G401.6 (cell line): ENCODE data around the gene FMO5.
"Not testable (repeated sequence)": the region's sequence is repeated elsewhere in the genome, so short reads cannot be mapped to it uniquely, and the experiment has no call there.

Experiments used
- FAIRE-seq: peaks from 2 replicates; lab custom pipeline; 2012; peaks lifted over from hg19 to GRCh38; lab: Jason Lieb, UNC

Gene FMO5, protein sequence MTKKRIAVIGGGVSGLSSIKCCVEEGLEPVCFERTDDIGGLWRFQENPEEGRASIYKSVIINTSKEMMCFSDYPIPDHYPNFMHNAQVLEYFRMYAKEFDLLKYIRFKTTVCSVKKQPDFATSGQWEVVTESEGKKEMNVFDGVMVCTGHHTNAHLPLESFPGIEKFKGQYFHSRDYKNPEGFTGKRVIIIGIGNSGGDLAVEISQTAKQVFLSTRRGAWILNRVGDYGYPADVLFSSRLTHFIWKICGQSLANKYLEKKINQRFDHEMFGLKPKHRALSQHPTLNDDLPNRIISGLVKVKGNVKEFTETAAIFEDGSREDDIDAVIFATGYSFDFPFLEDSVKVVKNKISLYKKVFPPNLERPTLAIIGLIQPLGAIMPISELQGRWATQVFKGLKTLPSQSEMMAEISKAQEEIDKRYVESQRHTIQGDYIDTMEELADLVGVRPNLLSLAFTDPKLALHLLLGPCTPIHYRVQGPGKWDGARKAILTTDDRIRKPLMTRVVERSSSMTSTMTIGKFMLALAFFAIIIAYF

DNA sequence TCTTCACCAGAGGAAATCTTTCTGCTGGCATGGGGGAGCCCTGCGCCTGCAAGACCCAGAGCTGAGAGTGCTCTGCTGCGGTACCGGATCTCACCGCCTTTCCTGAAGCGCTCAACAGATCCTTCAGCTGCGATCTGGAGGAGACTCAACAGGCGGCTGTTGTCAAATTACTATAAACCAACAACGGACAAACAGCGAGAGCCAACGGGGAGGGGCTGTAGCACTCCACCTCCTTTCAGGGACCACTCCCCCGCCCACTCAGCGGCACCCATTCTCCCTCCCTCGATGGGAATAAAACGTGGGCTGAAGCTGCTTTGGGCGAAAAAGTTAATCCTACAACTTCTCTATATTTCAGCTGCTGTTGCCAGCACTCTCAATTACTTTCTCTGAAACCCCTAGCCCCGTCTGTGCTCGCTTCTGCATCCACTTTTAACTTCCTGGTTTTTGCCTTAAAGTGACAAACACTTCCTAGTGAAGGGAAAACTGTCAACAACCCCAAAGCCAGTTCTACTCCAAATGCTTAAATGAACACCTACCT, at the start of gene FMO5:
Gene FMO5, minus strand, starts transcription at position 147 of the 538 bp plus-strand sequence. CDS start 310 bp downstream, outside the sequence.
- FAIRE-seq: no peak

DNA sequence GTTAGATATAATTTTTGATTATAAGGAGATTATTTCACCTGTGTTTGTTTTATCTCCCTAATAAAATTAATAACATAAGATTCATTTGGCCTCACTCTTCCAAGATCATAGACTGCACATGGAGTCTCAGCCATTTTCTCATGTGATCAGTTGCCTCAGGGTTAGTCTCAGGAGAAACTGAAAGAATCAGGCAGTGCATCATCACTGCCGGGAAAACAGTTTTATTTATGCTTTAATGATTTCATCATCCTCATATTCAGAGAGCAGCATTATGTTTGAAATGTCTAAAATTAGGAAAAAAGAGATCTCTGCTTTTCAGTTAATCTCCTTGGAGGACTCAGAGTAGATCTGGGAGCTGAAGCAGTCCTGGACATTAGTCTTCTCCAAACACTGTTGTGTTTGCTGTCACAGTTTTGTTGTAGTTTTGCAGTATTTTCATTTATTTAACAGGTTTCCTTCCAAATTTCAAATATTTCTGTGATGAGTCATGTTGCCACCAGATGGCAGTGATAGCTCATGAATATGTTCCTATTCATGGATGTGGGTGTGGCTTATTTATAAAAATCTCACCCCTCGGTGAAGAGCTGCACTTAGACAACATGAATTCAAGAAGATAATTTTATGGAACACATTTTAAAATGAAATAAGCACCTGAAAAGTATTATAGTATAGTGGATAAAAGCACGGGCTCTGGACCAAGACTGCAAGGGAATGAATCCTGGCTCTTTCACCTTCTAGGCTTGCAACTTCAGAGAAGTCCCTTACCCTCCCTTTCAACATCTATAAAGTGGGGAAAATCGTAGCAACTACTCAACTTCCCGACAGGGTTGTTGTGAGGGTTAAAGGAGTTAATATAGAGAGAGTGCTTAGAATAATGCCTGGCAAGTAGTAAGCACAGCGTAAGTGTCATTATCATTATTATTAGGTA, 48.5 kb upstream of the FMO5 start:
- no peak for FAIRE-seq

DNA sequence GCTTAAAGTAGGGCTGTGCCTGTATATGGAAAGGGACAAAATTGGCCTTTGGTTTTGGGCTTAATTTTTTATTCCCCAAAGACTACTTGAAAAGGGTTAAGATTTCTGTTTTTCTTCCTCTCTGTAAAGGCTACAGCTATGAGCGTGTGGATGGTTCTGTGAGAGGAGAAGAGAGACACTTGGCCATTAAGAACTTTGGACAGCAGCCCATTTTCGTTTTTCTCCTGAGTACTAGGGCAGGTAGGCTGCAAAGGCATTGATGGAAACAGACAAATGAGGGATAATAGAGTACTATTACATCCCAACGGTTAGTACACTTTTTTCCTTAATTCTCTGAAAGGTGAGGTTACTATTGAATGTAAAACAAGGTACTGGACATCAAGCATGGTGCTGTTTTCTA, 46.9 kb upstream of the FMO5 start:
- no peak for FAIRE-seq

DNA sequence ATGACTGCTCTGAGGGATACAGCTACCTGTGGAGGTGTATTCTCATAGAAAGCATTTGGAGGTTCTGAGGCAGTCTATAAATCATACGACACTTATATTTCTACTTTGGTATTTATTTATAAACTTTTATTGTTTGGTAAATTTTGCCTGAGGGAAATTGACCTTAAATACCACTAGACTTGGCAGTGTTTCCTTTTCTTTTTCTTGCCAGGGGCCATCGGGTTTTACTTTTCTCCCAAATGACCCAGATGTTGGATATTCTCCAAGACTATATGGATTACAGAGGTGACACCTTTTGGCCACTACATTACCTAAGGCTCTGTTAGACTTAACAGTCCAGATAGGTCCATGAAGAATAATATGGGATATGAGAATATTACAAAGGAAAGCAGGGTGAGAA, 45.6 kb upstream of the FMO5 start:
- no peak for FAIRE-seq

DNA sequence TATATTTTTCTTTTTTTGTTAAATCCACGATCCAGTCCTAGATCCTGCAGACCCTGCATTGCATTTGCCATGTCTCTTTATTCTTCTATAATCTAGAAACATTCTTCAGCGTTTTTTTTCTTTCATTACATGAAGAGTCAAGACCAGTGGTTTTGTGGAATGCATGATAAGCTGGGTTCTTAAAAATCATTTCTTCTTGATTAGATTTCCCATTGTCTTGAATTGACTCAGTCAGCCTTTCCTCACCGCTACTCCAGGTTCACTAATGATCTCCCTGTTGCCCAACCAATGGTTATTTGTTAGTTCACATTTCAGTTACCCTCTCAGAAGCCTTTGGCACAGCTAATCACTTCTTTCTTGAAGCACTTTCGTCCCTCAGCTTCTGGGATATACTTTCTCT, 42.6 kb upstream of the FMO5 start:
- no peak for FAIRE-seq

DNA sequence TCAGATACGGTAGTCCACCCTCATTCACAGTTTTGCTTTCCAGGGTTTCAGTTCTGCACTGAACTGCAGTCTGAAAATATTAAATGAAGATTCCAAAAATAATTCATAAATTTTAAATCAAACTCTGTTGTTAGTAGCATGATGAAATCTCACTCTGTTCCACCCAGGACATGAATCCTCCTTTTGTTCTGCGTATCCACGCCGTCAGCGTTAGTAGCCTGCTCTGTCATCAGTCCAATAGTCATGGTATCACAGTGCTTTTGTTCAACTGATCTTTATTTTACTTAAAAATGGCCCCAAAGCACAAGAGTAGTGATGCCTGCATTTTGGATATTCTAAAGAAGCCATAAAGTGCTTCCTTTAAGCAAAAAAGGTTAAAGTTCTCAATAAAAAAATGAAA, 41.2 kb upstream of the FMO5 start:
- FAIRE-seq: no peak

DNA sequence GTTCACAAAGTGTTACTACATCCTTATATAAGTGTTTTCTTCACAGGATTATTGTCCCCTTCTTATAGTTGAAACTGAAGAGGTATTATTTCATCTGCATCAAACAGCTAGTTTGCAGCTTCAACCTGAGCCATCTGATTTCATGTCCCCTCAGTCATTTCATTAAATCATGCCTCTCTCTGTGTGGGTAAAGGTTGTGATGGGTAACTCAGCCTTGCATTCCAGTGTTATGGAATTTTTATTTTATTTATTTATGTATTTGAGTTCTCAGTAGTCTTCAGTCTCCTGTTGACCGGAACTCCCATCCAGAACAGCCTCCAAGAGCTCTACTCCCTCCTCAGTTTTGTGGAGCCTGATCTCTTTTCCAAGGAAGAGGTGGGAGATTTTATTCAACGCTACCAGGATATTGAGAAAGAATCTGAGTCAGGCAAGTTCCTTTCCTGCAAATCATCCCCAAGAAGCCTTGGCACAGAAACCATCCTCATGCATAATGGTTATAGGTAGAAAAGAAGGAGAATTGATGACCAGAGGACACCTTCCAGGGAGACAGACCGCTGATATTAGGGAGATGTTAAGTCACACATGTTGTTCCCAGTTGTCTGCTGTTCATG, 39.1 kb upstream of the FMO5 start:
- FAIRE-seq: no peak

DNA sequence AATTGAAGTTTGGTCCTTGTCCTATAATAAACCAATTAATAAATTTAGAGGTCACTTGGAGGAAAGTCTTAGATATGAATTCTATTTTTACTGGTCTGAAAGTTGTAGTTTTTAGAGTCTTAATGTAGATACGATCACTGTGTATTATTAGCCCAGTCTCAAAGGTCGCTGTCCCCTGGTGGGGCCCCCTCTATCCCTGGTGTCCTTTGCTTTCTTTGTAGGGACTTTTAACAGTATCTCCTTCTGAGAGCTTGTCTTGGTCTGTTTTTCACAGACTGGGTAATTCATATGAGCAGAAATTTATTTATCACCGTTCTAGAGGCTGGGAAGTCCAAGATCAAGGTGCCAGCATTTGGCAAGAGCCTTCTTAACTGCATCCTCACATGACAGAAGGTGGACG, 35.8 kb upstream of the FMO5 start:
- FAIRE-seq: no peak

DNA sequence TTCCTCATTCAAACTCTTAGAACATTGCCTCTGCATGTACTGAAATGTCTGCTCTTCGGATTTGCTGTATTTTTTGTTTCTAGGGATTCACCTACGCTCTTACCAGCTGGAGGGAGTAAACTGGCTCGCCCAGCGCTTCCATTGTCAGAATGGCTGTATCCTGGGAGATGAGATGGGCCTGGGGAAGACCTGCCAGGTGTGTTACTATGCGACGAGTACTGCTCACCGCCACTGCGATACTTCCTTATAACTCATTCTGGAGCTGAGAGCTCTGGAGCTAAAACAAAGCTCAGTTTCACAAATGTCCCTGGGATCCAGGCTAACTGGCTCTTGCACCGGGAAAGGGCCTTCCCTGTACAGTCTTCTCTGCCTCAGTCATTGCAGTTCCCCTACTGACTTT, 27.4 kb upstream of the FMO5 start:
- FAIRE-seq: no peak

DNA sequence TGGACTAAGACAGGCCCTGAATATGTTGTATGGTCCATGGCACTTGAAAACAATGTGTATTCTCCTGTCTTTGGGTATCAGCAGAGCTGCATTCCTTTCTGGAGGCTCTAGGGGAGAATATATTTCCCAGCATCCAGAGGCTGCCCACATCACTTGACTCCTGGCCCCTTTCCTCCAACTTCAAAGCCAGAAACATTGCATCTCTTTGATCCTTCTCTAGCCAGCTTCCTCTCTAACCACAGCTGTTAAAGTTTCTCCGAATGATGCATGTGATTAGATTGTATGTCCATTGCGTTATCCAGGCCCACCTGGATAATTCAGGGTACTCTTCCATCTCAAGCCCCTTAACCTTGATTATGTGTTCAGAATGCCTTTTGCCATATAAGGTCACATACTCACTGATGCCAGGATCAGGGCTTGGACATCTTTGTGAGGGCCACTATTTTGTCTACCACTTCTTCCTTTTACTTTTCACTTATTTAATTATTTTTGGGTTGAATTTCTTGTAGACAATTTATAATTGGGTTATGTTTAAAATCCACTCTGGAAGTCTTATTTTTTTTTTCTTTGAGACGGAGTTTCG, 22.6 kb upstream of the FMO5 start:
- no peak for FAIRE-seq

DNA sequence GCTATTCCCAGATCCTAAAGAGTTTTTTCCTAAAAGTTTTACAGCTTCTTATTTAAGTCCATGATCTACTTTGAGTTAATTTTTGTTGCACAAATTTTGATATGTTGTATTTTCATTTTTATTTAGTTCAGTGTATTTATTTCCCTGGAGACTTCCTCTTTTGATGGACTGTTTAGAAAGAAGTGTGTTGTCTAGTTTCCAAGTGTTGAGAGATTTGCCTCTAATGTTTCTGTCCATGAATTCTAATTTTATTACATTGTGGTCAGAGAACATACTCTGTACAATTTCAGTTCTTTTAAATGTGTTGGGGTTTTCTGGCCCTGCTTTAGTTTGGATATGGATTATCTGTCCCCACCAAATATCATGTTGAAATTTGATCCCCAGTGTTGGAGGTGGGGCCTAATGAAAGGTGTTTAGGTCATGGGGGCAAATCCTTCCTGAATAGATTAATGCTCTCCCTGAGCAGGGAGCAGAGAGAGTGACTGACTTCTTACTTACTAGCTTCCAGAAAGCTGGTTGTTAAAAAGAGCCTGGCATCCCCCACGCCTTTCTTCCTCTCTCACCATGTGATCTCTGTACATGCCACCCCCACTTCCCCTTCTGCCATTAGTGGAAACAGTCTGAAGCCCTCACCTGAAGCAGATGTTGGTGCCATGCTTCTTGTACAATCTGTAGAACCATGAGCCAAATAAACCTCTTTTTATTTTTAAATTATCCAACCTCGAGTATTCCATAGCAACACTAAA, 21.9 kb upstream of the FMO5 start:
- no peak for FAIRE-seq

DNA sequence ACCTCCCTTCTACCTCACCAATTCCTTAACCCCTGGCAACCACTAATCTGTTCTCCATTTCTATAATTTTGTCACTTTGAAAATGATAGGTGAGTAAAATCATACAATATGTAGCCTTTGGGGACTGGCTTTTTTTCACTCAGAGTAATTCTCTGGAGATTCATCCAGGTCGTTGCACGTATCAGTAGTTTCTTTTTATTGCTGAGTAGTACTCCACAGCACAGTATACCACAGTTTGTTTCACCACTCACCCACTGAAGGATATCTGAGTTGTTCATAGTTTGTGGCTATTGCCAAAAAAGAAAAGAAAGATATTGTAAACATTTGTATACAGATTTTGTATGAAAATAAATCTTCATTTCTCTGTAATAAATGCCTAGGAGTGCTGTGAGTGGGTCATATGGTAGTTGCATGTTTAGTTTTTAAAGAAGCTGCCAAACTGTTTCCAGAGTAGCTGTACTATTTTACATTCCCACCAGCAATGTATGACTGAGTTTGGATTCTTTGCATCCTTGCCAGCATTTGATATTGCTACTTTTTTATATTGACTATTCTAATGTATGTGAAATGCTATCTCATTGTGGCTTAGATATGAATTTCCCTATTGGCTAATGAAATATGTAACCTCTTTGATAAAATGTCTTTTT, 21.0 kb upstream of the FMO5 start:
- no peak for FAIRE-seq

DNA sequence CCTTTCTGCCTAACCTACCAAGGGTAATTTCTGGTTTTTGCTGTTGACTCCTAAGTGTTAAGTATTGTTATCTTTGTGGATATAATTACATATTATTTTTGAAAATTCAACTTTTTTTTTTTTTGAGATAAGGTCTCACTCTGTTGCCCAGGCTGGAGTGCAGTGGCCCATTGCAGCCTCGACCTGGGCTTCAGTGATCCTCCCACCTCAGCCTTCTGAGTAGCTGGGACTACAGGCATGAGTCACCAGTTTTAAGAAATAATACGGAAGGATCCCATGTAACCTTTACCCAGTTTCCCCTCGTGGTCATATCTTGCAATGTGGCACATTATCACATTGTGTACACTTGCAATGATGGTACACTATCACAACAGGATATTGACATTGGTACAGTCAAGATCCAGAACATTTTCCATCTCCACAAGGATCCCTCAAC, 20.5 kb upstream of the FMO5 start:
- no peak for FAIRE-seq

DNA sequence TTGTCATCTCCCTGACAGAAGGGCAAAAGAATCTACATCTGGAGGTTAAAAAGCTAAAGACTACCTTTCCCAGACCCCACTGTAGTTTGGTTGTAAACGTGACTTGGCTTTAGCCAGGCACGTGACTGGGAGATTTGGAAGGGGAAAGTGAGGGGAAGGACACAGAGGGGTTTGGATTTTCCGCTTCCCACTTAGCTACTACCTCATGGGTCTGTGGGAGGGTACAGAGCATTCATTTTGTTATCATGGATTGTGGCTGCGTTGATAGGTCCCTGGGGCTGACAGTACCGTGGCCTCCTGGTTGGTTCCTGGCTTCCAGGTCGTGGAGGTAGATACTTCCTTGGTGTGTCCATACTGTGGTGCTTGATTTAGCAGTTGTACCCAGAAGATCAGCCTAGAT, 20.0 kb upstream of the FMO5 start:
- FAIRE-seq: no peak

DNA sequence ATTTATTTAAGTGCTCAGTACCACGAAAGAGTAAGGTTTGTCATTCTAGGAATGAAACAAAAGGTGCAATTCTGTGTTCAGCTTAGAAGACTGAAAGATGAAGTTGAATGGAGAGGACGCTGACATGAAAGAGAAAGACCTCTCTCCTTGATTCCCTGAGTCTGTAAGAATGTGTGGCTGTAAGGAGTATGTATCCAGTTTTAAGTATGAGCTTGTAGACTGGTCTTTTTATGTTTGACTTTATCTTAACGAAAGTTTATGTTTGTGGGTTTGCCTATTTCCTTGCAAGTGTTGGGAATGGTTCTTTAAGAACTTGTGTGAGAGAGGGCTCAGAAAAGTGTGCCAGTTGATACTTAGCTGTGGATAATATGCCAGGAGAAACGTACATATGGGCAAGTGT, 18.7 kb upstream of the FMO5 start:
- no peak for FAIRE-seq

DNA sequence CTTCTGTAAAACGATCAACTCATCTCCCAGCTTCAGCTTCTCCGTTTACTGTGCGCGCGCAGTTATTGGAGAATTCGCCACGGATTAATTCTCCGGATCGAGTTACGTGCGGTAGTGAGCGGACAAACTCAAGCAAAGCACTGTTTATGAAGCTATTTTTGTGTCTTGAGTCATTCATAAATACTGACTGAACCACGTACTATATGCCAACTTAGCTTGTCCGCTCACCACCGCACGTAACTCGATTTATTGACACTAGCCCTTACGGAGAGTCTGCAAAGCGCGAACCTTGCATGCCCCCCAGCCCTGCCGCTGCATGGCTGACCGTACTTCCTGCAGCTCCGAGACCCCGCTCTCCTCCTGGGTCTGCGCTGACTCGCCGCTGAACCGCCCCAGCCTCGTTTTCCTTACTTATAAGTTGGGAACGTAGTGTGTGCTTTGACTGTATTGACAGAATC, 18.1 kb upstream of the FMO5 start:
- no peak for FAIRE-seq

DNA sequence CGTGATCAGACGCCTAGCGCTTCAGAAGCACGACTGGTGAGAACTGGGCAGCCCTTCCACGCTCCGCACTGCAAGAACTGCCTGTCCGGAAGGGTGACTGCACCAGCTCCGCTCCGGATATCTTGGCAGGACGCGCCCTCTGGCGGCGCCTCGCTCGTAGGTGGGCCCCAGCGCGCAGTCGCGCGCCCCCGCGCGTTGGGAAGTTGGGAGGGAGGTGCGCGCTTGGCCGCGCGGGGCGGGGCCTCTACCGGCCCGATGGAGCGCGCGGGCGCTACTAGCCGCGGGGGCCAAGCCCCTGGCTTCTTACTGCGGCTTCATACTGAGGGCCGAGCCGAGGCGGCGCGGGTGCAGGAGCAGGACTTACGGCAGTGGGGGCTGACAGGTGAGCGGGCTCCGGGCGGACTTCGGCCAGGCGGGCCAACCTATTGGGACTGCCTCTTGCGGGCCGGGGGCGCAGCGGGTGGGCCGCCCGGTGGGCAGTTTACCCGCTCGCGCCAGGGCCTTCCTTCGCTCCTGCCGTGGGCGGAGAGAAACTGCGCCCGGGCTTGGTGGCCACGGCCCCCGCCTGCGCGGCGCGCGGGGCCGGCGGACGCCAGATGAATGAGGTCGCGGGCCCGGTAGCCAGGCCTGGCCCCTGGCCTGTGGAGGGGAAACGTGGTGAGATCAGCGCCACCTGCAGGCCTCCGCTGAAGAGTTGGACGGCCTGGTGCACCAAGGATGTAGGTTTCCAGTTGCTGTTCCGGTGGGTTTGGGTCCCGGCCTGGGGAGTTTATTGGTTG, 17.5 kb upstream of the FMO5 start, which contains the start of gene CHD1L:
Gene CHD1L, plus strand, starts transcription at position 236 of the 779 bp plus-strand sequence. Its CDS starts 20 bp downstream, at position 256.
- FAIRE-seq: no peak

DNA sequence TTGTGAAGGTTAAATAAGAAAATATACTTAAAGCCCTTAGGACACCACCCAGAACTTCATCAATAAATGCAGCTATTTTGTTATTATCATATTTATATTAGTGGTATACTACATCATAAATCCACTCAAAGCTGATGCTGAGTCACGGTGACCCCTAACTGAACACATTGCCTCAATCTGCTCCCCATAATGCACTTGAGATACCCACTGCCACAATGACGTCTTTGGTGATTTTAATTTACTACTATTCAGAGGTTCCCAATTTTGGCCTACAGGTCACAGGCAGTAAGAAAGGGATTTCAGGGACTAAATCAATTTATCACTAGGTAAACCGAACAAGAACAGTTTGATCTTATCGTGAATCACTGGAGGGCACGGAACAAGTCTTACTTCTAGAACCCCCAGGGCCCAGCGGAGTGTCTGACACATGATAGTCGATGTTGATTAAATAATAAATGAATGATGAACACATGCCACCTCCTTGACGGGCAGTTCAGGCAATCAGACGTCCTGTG, 16.9 kb upstream of the FMO5 start:
- FAIRE-seq: no peak

DNA sequence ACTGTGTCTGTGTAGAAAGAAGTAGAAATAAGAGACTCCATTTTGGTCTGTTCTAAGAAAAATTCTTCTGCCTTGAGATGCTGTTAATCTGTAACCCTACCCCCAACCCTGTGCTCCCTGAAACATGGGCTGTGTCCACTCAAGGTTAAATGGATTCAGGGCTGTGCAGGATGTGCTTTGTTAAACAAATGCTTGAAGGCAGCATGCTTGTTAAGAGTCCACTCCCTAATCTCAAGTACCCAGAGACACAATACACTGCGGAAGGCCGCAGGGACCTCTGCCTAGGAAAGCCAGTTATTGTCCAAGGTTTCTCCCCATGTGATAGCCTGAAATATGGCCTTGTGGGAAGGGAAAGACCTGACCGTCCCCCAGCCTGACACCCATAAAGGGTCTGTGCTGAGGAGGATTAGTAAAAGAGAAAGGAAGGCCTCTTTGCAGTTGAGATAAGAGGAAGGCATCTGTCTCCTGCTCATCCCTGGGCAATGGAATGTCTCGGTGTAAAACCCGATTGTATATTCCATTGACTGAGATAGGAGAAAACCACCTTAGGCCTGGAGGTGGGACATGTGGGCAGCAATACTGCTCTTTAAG, 15.1 kb upstream of the FMO5 start:
- FAIRE-seq: not testable (repeated sequence)
